Measurements from ENCODE around the gene FAM13B.
"Not testable (repeated sequence)": the region's sequence is repeated elsewhere in the genome, so short reads cannot be mapped to it uniquely, and the experiment has no call there.

FAM13B gene

GRCh38 chr5:138033907-138034306, 1.0 kb upstream of the FAM13B start:
- DNase-seq = no peak

DNA sequence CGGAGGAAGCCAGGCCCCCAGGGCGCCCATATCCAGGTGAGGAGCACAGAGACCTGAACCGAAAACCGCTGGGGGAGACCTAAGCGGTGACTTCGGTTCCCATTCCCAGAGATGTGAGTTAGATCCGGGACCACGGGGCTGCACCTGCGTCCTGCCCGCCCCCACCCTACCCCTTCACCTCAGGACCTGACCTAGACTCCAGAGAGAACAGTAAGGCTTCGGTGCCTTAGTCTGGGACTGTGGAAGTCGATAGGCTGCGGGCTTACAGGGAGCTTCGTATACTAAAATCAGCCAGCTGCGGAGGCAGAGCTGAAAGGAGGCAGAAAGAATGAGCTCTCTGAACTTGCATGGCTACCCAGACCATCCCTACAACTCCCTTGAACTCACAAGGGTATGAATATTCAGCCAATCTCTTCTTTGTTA, 518 bp upstream of the FAM13B start:
- no peak for DNase-seq

DNA sequence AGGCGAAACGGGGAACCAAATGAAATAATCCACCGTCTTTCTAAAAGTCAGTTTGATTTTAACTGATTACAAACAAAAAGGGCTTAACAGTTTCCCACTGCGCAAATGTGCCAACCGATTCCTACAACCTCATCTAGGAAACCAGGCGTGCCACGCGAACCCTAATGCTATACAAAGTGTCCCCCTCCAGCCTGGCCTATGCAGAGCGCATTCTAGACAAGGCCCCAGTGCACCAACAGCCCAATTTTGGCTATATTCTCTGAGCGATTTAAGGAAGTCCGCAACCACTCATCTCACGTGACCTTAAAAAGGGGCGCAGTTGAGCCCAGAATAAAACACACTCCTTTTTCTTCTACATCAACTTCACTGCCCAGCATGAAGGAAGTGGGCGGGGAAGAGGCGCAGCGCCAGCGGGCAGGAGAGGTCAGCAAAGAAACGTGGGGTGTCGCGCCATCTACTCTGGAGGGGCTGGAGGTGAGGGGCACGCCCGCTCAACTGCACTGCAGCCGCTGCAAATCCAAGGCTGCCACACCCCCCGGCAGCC, 779 bp downstream of the FAM13B start:
- DNase-seq = peak; percentile 75 to 81 (median 77)

DNA sequence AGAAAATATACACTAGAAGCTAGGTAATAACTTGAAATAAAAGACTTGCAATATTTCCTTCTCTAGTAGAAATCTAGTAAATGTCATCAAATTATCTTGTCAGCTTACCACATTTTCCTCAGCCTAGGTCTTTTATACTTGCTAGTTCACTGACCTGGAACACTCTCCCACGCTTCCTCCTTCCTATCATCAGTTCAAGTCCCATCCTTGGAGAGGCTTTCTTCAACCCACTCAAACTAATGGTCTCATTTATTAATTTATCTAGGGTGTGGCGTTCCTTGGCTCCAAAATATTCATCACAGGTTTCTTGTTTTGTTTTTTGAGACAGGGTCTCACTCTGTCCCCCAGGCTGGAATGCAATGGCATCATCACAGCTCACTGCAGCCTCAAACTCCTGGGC, 2.9 kb downstream of the FAM13B start:
- no peak for DNase-seq

DNA sequence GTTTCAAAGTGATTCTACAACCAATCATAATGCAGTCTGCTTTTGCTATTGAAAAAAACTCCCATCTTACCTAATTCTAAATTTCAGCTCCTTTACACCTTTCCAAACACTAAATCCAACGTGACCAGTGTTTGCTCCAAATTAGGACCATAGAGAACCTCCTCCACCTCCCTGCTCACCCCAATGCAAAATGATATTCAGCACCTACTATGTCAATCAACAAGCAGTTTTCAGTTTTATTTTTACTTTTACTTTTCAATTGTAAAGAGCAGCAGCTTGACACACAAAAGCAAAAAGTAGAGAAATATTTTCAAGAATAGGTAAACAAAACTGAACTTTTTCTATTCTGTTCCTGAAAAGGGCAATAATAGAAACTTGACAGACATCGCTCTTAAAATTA, 3.4 kb downstream of the FAM13B start:
- DNase-seq = no peak

DNA sequence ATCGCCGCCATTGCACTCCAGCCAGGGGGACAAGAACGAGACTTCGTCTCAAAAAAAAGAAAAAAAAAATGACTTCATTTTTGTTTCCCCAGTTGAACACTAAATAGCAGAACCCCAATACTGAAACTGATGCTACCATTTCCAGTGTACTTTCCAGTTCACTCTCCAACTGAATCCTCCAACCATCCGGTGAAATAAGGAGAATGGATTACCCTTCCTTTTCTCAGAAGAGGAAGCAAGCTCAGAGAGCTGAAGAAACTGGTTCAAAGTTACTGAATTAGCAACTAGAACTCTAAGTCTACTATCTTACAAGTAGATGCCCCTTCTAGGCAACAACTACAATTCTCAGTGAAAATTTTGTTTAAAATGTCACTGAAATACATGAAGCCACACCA, 3.9 kb downstream of the FAM13B start:
- DNase-seq = peak; percentile 38 to 77 (median 62)

DNA sequence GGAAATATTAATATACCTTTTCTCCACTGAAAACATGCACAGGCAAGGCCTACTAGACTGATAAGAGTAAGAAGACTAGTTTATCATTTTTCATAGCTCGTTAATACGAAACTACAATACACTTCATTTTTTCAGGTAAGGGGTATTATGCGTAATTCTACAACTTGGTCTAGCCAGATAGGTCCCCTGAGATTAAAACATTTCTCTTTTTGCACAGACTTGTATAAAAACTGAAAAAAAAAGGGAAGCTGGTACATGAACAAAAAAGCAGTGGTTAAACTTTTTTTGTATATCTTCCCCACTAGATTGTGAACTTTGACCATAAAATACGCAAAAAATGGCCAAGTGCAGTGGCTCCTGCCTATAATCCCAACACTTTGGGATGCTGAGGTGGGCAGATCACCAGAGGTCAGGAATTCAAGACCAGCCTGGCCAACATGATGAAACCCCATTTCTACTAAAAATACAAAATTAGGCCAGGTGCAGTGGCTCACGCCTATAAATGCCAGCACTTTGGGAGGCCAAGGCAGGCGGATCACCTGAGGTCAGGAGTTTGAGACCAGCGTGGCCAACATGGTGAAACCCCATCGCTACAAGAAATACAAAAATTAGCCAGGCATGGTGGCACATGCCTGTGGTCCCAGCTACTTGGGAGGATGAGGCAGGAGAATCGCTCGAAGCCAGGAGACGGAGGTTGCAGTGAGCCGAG, 4.5 kb downstream of the FAM13B start:
- DNase-seq = not testable (repeated sequence)

- not testable (repeated sequence) for DNase-seq
Observed at GRCh38 chr5:138026793-138027192, 6.1 kb downstream of the FAM13B start.

DNA sequence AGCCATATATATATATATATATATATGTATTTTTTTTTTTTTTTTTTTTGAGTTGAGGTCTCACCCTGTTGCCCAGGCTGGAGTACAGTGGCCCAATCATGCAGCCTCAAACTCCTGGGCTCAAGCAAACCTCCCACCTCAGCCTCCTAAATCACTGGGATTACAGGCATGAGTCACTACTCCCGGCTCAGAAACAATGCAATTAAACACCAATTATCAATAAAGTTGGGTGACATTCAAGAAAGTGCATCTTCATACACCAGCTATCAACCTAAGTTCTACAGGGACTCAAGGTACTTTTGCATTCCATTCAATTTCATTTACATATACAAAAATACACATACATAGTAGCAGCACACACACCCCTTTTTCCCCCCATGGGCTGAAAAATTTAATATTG, 7.6 kb downstream of the FAM13B start:
- no peak for DNase-seq

GRCh38 chr5:138024117-138024516, 8.8 kb downstream of the FAM13B start:
- DNase-seq = no peak

- no peak for DNase-seq
Observed at GRCh38 chr5:138022912-138023311, 10.0 kb downstream of the FAM13B start.

DNA sequence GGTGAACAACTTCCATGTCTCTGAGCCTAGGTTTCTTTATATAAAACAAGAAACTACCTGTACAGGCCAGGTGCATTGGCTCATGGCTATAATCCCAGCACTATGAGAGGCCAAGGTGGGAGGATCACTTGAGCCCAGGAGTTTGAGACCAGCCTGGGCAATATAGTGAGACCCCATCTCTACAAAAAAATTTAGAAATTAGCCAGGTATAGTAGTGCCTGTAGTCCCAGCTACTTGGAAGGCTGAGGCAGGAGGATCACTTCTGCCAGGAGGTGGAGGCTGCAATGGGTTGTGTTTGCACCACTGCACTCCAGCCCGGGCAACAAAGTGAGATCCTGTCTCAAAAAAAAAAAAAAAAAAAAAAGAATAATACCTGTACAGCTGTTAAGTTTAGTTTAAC, 11.1 kb downstream of the FAM13B start:
- DNase-seq = no peak

DNA sequence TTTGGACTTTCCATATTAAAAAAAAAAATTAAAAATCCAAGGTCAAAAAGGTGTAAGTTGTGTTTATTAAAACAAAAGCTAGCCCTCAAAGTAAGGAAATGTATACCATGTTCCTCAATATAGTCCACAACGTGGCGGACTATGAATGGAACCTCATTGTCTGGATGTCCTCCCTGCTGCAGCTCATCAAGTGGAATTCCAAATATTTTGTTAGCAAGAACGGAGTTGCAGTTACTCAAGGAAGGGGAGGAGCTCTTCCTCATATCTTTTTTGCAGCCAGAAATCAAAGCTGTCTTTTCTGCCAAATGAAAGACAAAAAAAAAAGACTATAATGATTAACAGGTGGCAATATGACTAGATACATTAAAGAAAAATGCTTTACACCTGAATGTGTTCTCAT, 14.0 kb downstream of the FAM13B start:
- no peak for DNase-seq

DNA sequence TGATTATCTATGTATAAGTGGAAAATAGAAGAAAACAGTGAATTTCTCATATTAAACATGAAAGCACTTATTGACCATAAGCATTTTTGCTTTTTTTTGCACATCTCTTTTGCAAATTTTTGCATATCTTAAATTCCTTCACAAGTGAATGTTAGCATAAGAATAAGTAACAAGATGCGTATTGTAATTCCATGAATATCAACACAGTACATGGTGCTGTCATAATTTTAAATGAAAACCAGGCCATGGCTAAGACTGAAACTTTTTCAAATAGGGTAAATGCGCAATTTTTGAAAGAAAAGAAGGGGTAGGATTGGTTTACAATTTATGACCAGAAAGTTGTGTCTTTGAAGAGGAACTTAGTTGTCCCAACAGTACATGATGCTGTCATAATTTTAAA, 17.0 kb downstream of the FAM13B start:
- DNase-seq = no peak

- DNase-seq = peak; percentile 23 to 51 (median 46)
Observed at GRCh38 chr5:138011991-138012390, 20.9 kb downstream of the FAM13B start.

DNA sequence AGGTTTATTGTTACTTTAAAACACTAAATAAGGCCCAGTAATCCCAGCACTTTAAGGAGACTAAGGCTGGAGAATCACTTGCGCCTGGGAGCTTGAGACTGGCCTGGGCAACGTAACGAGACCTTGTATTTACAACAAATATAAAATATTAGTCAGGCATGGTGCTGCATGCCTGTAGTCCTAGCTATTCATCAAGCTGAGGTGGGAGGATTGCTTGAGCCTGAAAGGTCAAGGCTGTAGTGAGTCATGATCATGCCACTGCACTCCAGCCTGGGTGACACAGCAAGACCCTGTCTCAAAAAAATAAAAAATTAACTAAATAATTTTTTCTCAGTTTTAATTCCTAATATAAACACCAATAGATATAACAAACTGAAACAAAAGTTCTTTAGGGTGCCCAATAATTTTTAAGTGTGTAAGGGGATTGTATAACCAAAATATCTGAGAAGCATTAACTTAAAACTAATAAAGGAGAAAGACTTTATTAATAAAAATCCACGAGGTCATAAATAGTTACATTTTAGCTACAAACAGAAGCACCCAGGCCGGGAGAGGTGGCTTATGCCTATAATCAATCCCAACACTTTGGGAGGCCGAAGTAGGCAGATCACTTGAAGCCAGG, 32.7 kb downstream of the FAM13B start:
- peak; percentile 70 to 79 (median 77) for DNase-seq

GRCh38 chr5:137997726-137998213, 35.1 kb downstream of the FAM13B start:
- DNase-seq = peak; percentile 67 to 85 (median 82)

DNA sequence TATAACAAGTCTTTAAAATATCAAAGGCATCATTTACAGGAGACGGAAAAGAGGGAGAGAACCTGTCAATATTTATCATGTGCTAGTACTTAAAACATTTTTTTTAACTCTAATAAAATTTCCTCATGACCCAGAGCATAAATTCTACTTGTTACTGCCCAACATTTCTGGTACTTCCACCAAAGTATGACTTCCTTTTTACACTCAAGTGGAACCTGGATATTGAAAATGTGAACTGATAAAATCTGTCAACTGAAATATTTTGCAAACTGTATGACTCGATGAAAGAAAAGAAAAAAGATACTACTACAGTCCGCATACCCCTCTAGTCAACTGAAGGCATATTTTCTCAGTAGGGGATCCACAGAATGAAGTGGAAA, 37.1 kb downstream of the FAM13B start:
- peak in 2 of 3 donors; percentile 15 to 18 for DNase-seq

DNA sequence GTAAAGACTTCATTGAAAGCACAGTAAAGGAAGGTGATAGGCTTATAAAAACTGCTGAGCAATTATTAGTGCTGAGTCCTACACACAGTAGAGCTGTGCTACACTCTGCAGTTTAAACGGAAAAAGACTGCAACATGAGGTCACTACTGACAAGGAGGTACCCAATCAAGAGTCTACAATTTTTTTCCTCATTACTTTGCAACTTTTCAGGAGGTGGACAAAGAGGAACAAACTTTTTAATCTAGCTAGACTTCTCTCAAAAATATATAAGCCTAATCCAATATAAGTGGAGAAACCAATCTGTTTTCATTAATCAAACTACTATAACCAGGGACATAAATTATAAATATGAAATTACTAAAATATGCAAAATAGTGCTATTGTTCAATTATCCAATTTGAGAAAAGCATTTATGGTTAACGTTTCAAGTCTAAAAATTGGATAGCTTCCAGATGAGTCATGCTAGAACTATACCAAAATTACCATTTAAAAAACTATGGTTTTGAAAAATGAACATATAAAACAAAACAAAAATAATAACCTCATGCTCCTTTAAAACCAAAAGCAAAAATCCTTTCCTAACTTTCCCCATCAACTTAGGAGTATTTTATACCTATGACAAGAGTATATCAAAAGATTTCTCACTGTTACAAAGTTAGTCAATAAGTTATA, 37.7 kb downstream of the FAM13B start:
- DNase-seq = peak; percentile 54 to 81 (median 64)

DNA sequence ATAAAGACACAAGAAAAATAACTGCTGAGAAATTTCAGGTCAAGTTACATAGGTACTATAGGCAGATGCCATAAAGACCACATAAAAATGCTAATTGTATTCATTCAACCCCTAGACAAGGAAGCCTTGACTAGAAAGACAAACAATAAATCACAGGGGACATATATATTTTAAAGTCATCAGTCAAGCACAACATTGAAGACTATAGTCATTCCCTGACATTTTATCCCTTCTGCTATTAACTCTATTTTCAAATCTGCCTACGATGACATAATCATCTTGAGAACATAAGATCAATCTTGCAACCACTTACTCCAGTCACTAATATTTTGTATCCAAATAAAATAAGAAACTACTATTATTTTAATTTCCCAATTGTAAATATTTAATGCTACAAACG, 38.3 kb downstream of the FAM13B start:
- DNase-seq = peak in 1 of 3 donors; percentile 20

GRCh38 chr5:137989419-137989818, 43.5 kb downstream of the FAM13B start:
- DNase-seq = no peak

DNA sequence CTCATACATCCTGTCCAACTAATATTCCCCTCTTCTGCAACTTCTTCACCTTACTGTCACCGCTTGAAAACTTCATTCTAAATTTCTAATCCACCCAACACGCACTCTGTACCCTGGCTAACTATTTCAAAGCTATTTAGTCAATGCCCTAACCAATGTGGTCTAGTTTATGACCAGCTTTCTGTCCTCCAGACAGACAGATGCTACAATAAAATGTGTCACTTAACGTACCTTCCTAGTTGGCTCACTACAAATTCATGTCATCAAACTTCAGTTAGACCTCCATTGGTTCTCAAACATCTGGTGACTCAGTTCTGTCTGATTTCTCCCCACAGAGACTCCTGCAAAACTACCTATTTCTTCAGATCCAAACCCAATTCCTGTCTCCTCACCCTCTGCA, 57.7 kb downstream of the FAM13B start:
- DNase-seq = no peak

DNA sequence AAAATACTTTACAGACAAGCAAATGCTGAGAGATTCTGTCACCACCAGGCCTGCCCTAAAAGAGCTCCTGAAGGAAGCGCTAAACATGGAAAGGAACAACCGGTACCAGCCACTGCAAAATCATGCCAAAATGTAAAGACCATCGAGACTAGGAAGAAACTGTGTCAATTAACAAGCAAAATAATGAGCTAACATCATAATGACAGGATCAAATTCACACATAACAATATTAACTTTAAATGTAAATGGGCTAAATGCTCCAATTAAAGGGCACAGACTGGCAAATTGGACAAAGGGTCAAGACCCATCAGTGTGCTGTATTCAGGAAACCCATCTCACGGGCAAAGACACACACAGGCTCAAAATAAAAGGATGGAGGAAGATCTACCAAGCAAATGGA, 62.5 kb downstream of the FAM13B start:
- not testable (repeated sequence) for DNase-seq

GRCh38 chr5:137960819-137961218, 72.1 kb downstream of the FAM13B start:
- no peak for DNase-seq
